Stimulated activated CD4-positive, alpha-beta T cell treated with anti-CD3 and anti-CD28 coated beads, Interleukin-12 subunit alpha, Interleukin-12 subunit beta, amount 100 ng/mL, for 4 hours (primary cell): ENCODE results near the gene ITPR1.

ENCODE experiments used
- DNase-seq: peaks from one replicate; pipeline ENCODE4 v3.0.0-alpha.2; 2020

ITPR1 gene

GRCh38 chr3:4655145-4656045, 162.2 kb downstream of the ITPR1 start:
- DNase-seq, result no peak

- no peak for DNase-seq
Measured at GRCh38 chr3:4656059-4656458, 162.9 kb downstream of the ITPR1 start.

- DNase-seq, result no peak
Measured at GRCh38 chr3:4656626-4657328, 163.6 kb downstream of the ITPR1 start.

- no peak for DNase-seq
Measured at GRCh38 chr3:4660936-4661335, 167.8 kb downstream of the ITPR1 start.

GRCh38 chr3:4664412-4664811, 171.3 kb downstream of the ITPR1 start:
- no peak for DNase-seq

- no peak for DNase-seq
Measured at GRCh38 chr3:4665197-4665596, 172.0 kb downstream of the ITPR1 start.

GRCh38 chr3:4666071-4666470, 172.9 kb downstream of the ITPR1 start:
- DNase-seq, result no peak

- DNase-seq, result no peak
Measured at GRCh38 chr3:4670352-4670751, 177.2 kb downstream of the ITPR1 start.

- no peak for DNase-seq
Measured at GRCh38 chr3:4672725-4673275, 179.7 kb downstream of the ITPR1 start.

GRCh38 chr3:4674216-4674615, 181.1 kb downstream of the ITPR1 start:
- DNase-seq, result no peak

- no peak for DNase-seq
Measured at GRCh38 chr3:4675704-4676103, 182.6 kb downstream of the ITPR1 start.

GRCh38 chr3:4678320-4678719, 185.2 kb downstream of the ITPR1 start:
- no peak for DNase-seq

GRCh38 chr3:4680227-4680691, 187.1 kb downstream of the ITPR1 start:
- DNase-seq, result no peak

- DNase-seq, result no peak
Measured at GRCh38 chr3:4680871-4681300, 187.7 kb downstream of the ITPR1 start.

GRCh38 chr3:4681301-4681700, 188.2 kb downstream of the ITPR1 start:
- no peak for DNase-seq

- DNase-seq, result no peak
Measured at GRCh38 chr3:4684117-4684516, 191.0 kb downstream of the ITPR1 start.

GRCh38 chr3:4684976-4685375, 191.8 kb downstream of the ITPR1 start:
- DNase-seq, result no peak

GRCh38 chr3:4685673-4686345, 192.7 kb downstream of the ITPR1 start:
- no peak for DNase-seq

GRCh38 chr3:4686619-4687018, 193.5 kb downstream of the ITPR1 start:
- no peak for DNase-seq

- DNase-seq, result no peak
Measured at GRCh38 chr3:4687167-4687566, 194.0 kb downstream of the ITPR1 start.

- no peak for DNase-seq
Measured at GRCh38 chr3:4687596-4687995, 194.4 kb downstream of the ITPR1 start.

GRCh38 chr3:4688411-4688810, 195.3 kb downstream of the ITPR1 start:
- DNase-seq, result no peak

GRCh38 chr3:4689021-4689420, 195.9 kb downstream of the ITPR1 start:
- DNase-seq, result no peak
